HUES6 (cell line): ENCODE measurements around the gene GTF3C4.
"Not testable (repeated sequence)": the region's sequence is repeated elsewhere in the genome, so short reads cannot be mapped to it uniquely, and the experiment has no call there.

ENCODE experiments used
- H3K27ac ChIP-seq: 2 replicates; pipeline ENCODE4 v1.7.0; 2013; ENCODE audit warnings: low read depth, mild to moderate bottlenecking, low read length, inconsistent platforms
- H3K27me3 ChIP-seq: 2 replicates; pipeline ENCODE4 v1.6.1; 2013; ENCODE audit warnings: low read length; ENCODE audit not compliant: control insufficient read depth, insufficient read depth
- H3K36me3 ChIP-seq: 2 replicates; pipeline ENCODE4 v1.6.1; 2013; ENCODE audit warnings: low read length; ENCODE audit not compliant: control insufficient read depth, insufficient read depth
- H3K4me1 ChIP-seq: 2 replicates; pipeline ENCODE4 v1.6.1; 2013; ENCODE audit warnings: low read length; ENCODE audit not compliant: control insufficient read depth, insufficient read depth
- H3K4me3 ChIP-seq: 2 replicates; pipeline ENCODE4 v1.5.1; 2013; ENCODE audit warnings: low read depth, low read length
- H3K9ac ChIP-seq: one replicate; pipeline ENCODE4 v1.6.1; 2013; ENCODE audit warnings: mild to moderate bottlenecking, low read length
- H3K9me3 ChIP-seq: 2 replicates; pipeline ENCODE4 v1.6.1; 2013; ENCODE audit warnings: low read depth, low read length; ENCODE audit not compliant: control insufficient read depth, insufficient read depth

GTF3C4 gene

DNA sequence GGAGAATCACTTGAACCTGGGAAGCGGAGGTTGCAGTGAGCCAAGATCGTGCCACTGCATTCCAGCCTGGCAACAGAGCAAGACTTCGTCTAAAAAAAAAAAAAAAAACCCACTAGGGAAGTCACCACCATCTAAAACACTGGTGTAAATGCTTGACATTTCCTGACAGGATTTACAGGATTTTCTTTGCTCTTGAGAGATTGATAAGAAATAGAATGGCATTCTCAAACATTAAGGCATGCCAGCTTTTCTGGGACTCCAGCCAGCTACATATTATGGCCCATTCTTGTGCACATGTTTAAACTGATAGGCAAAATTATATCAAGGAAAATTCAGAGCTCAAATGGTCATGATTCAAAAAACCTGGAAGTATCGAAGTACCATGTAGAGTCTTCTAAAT, 28.7 kb downstream of the GTF3C4 start:
- Histone ChIP-seq H3K9me3 (peaks cover 46% of the 10 kb centered on the region), H3K9ac (no peak overlapping the region), H3K27ac (no peak overlapping the region), H3K4me1 (no peaks in the 10 kb centered on the region), H3K36me3 (no peaks in the 10 kb centered on the region), H3K4me3 (no peak overlapping the region), H3K27me3 (no peaks in the 10 kb centered on the region)

- Histone ChIP-seq H3K27ac (no peak overlapping the region), H3K36me3 (no peaks in the 10 kb centered on the region), H3K27me3 (no peaks in the 10 kb centered on the region), H3K4me1 (no peaks in the 10 kb centered on the region), H3K9me3 (peaks cover 46% of the 10 kb centered on the region), H3K4me3 (no peak overlapping the region), H3K9ac (no peak overlapping the region)
Measured at GRCh38 chr9:132699956-132700355, 29.7 kb downstream of the GTF3C4 start.

DNA sequence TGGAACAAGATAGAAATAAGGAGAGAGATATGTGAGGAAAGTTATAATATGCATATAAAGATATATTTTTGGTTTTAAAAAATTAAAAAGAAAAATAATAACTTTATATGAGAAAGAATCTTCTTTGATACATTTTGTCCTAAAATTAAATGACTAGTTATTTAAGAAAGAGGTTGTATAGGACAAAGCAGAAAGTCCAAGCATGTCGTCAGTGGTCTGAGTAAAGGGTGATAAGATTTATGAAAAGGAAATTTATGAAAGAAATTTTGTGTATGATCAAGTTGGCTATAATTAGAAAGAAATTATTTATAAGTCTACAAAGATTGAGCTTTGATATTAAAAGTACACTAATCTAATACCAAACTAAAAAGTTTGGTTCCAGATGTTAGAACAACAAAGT, 32.0 kb downstream of the GTF3C4 start:
- Histone ChIP-seq H3K9me3 (peaks cover 33% of the 10 kb centered on the region), H3K4me1 (no peaks in the 10 kb centered on the region), H3K27me3 (no peaks in the 10 kb centered on the region), H3K9ac (no peak overlapping the region), H3K36me3 (no peaks in the 10 kb centered on the region), H3K4me3 (no peak overlapping the region), H3K27ac (no peak overlapping the region)

DNA sequence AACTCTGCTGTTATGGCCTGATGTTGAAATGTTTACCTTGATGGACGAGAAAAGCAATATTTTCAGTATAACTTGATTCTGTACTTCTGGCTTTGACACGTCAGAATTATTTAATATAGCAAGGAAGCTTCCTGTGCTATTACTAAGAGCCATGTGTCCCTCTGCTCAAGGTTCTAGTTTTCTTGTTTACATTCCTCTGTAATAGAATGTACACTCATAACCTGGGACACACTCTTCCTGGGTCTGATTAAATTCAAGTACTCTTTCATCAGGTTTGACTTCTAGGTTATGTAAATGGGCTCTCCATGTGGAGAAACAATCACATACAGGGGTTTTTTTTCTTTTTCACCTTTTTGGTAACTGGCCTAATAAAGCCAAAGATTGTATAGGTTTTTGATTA, 33.1 kb downstream of the GTF3C4 start:
- H3K27me3 ChIP-seq = no peaks in the 10 kb centered on the region
- H3K4me1 ChIP-seq = no peaks in the 10 kb centered on the region
- no peak overlapping the region for H3K27ac ChIP-seq
- H3K9me3 ChIP-seq = peaks cover 23% of the 10 kb centered on the region
- H3K36me3 ChIP-seq = no peaks in the 10 kb centered on the region
- no peak overlapping the region for H3K9ac ChIP-seq
- H3K4me3 ChIP-seq = no peak overlapping the region

DNA sequence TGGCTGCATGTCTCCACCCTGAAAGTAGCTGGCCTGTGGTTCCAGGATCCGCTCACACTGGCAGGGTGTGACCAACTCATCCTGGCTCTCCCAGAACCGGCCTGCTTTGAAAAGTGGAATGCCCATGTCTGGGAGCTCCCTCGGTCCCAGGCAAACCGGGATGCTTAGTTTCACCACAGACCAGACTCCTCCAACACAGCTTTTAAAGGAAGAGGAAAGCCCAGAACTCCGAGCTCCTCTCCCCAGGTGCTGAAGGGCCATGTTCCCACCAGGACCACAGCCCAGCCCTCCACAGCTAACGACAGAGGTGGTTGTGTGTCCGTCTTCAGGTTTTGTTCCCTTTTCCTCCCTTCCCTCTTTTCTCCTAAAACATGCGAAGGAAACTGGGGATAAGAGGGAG, 38.0 kb downstream of the GTF3C4 start:
- Histone ChIP-seq H3K27me3 (no peaks in the 10 kb centered on the region), H3K4me3 (no peak overlapping the region), H3K27ac (no peak overlapping the region), H3K36me3 (no peaks in the 10 kb centered on the region), H3K9ac (no peak overlapping the region), H3K9me3 (peaks cover 6% of the 10 kb centered on the region), H3K4me1 (no peaks in the 10 kb centered on the region)

DNA sequence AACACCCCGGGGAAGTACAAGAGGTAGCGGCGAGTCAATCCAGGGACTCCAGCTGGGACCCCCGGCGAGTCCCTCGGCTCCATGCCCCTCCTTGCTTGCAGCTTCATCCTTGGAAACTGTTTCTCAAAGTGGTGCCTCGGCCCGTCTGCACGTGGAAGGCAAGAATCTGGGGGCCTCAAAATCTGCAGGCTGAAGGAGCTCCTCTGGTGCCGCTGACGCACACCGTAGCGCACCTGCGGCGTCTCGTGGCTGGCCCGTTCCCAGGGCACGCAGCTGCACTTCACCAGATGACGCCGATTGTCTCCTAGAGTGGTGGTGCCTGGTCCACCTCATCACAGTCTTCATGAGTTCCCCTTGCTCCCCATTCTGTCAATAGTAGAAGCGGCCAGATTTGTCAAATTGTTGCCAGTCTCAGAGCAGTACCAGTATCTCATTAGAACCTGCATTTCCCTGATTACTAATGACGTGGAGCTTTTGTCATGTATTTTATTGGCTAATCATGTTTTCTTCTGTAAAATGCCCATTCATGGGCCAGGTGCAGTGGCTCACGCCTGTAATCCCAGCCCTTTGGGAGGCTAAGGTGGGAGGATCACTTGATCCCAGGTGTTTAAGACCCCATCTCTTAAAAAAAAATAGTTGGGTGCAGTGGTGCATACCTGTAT, 38.6 kb downstream of the GTF3C4 start:
- Histone ChIP-seq H3K27ac (no peak overlapping the region), H3K9me3 (peaks cover 3% of the 10 kb centered on the region; the same call in 1 of the 2 replicates), H3K36me3 (no peaks in the 10 kb centered on the region), H3K27me3 (no peaks in the 10 kb centered on the region), H3K9ac (no peak overlapping the region), H3K4me3 (no peak overlapping the region), H3K4me1 (no peaks in the 10 kb centered on the region)

DNA sequence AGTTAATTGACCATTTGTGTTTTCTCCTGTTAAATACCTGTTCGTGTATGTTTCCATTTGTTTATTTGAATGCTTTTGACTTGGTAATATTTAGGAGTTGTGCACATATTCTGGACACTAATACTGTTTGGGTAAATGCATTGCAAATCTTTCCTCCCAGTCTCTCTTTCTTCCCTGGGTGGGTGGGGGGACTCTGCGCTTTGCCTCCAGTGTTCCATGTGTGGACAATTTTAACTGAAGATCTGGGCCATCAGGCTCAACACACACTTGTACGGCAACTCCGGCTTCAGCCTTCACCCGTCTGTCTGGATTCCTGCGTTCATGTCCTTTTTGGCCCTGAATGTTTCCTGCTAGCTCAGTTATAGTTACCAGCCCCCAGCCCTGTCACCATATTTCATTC, 40.1 kb downstream of the GTF3C4 start:
- H3K4me1 ChIP-seq = no peaks in the 10 kb centered on the region
- peaks cover 2% of the 10 kb centered on the region; the same call in 1 of the 2 replicates for H3K9me3 ChIP-seq
- H3K27me3 ChIP-seq = no peaks in the 10 kb centered on the region
- H3K27ac ChIP-seq = no peak overlapping the region
- H3K36me3 ChIP-seq = no peaks in the 10 kb centered on the region
- H3K4me3 ChIP-seq = no peak overlapping the region
- no peak overlapping the region for H3K9ac ChIP-seq

- not testable (repeated sequence) for H3K4me3 ChIP-seq, H3K27me3 ChIP-seq, H3K4me1 ChIP-seq, H3K9ac ChIP-seq, H3K27ac ChIP-seq, H3K9me3 ChIP-seq, H3K36me3 ChIP-seq
Measured at GRCh38 chr9:132711152-132711551, 40.9 kb downstream of the GTF3C4 start.

GRCh38 chr9:132711846-132712245, 41.6 kb downstream of the GTF3C4 start:
- Histone ChIP-seq H3K9ac (no peak overlapping the region), H3K27me3 (no peaks in the 10 kb centered on the region), H3K4me1 (no peaks in the 10 kb centered on the region)

GRCh38 chr9:132712753-132713152, 42.5 kb downstream of the GTF3C4 start:
- Histone ChIP-seq H3K27me3 (no peaks in the 10 kb centered on the region), H3K9ac (no peak overlapping the region), H3K27ac (no peak overlapping the region), H3K4me1 (no peaks in the 10 kb centered on the region), H3K36me3 (no peaks in the 10 kb centered on the region), H3K9me3 (no peaks in the 10 kb centered on the region), H3K4me3 (no peak overlapping the region)

More at GRCh38 chr9:132711846-132712245, 41.6 kb downstream of the GTF3C4 start:
- Histone ChIP-seq H3K27ac (no peak overlapping the region), H3K4me3 (no peak overlapping the region), H3K9me3 (no peaks in the 10 kb centered on the region), H3K36me3 (no peaks in the 10 kb centered on the region)

- no peaks in the 10 kb centered on the region for H3K36me3 ChIP-seq
- no peaks in the 10 kb centered on the region for H3K27me3 ChIP-seq
- no peaks in the 10 kb centered on the region for H3K9me3 ChIP-seq
- H3K27ac ChIP-seq = no peak overlapping the region
- no peak overlapping the region for H3K4me3 ChIP-seq
- H3K9ac ChIP-seq = no peak overlapping the region
- H3K4me1 ChIP-seq = no peaks in the 10 kb centered on the region
Measured at GRCh38 chr9:132716007-132716406, 45.7 kb downstream of the GTF3C4 start.
